Kasumi-1 (cell line): Measurements from ENCODE around the gene MBNL3.
A peak's percentile ranks its signal among the peaks of the same experiment; 100 is the strongest.

ENCODE experiments used
- DNase-seq, 2 experiments: peaks; one replicate each; lab custom pipeline; 2025; lab: John Stamatoyannopoulos, UW

Gene MBNL3

DNA sequence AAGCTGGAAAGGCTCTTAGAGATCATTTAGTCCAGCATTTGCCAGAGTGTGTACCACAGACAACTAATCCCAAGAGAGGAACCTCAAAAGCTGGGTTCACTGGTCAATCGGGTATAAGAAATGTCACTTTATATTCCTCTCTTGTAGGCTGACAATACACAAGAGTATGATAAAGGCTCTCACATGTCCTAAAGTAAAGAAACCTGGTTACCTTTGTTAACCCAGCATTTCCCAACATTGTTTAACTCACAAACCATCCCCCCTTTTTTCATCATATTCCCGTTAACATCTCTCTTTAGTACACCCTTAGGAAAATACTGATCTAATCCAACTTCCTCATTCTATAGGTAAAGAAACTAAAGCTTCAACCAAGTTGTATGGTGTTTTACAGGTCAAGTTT, 74.4 kb downstream of the MBNL3 start:
- no peak for DNase-seq

DNA sequence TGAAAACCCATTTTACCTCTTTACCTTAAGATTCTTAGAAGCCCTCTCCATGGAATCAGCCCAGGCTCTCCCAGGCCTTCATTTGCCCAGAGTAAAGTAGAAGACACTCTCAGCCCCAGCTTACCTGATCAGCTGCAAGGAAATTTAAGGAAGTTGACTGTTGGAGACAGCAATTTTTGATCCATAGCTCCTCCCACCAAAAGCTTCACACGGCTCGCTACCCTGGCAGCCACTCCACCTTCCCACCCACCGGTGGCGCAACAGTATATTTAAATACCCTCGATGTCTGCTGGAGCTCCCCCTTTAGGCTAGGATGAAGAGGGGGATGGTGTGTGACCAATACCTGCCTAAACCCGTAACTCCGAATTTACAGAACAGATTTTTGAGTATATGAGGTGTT, 75.4 kb downstream of the MBNL3 start:
- no peak for DNase-seq

DNA sequence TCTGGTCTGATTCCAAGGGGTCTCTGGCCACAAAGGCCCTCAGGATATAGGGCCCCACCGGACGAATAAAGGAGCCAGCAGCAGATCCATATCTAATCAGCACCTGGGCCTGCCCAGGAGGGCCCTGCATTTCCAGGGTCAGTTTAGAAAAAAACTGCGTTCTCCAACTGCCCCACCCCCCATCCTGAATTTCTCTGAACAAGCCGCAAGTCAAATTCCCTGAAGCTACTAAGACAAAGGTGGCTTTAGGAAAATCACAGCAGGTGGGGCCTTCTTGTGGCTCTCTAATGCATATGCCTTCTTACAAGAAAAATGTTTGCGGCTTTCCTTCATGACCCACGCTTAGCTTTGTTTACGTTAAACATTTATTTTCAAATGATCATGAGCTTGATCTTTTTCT, 76.6 kb downstream of the MBNL3 start:
- no peak for DNase-seq

DNA sequence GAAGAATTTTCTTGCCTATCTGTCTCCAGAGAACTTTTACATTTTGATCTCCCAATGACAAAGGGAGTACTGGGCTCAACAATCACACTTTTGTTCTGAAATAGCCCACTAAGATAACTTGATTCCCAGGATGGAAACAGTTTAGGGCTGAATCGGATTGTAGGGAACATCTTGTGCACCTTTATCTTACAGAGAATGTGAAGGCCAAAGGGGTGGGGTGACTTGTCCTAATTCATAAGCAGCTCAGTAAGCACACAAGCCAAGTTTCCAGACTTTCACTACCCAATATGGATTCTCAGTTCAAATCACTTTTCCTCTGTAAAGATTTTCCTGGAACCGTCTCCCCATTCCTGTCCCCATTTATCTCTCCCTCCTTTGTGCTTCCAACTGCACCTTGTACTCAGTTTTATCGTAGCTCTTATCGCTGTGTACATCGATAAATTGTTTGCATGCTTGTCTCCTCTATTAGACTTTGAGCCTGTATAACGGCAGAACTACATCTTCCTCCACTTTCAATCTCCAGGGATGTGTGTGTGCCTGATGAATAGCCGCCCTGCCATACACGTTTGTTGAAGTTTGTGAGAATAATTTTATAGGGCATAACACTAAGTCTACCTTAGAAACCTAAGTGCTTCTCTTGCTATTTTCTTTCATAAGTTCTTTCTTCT, 77.4 kb downstream of the MBNL3 start:
- DNase-seq, result no peak

DNA sequence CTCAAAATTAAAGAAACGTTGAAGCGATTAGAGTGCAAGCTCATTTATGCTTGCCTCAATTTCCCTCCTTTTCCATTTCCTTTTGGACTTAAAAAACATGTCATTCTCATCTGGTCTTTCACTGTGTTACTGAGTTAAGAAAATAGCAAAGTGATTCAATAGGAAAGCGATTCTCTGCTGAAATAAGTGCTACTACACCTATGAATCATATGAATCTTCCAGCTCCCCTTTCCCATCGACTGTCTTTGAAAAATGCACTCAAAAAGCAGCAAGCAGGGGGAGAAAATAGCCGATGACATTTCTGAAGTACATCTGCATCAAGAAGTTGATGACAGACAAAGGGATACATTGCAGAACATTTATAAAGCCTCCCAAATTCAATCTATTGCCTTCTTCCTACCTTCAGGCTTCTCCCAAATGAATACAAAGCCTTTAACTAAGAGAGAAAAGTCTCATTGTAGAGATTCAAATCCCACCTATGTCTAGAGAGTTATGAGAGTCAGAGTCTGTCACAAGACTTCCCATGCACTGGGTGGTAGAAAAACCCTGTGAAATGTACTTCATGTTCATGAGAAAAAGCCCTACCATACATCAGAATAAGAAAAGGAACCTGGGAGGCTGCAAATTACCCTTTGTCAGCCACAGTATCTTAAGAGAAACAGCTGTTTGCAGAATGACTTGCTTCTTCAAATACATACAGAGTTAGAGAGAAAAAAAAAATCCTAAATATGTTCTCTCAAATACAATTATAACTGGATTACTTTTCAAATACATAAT, 78.9 kb downstream of the MBNL3 start:
- no peak for DNase-seq

DNA sequence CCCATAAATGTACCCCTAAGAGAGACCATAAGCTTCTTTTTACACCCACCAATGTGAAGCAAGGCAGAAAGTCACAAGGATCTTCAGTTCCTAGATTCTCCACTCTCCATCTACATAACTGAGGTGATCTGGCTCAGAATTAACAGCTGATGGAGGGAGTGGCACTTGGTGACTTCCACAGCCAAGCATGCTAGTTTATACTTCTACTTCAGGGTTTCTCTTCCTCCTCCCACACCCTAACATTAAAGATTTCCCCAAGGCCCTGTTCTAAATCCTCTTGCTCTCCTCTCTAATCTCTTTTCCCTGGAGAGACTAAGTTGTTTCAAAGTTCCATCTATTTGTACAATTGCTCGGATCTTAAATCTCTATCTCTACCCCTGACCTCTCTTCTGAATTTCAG, 81.1 kb downstream of the MBNL3 start:
- DNase-seq, result no peak

DNA sequence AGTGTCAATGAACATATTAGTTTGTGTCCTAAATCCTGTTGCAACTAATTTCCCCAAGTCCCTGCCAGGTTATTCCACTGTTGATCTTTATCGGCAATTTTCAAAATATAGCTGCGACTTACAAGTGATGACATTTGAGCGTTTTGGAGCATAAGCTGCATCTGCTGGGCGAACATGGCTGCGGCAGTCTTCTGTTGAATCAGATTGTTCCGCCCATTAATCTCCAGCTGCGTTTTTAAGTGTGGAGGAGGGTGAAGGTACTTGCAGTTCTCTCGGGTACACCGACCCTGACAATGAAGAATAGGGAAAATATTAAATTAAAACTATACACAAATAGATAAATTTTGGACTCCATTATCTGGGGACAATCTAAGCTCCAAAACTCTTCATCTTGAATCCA, 82.7 kb downstream of the MBNL3 start:
- no peak for DNase-seq

DNA sequence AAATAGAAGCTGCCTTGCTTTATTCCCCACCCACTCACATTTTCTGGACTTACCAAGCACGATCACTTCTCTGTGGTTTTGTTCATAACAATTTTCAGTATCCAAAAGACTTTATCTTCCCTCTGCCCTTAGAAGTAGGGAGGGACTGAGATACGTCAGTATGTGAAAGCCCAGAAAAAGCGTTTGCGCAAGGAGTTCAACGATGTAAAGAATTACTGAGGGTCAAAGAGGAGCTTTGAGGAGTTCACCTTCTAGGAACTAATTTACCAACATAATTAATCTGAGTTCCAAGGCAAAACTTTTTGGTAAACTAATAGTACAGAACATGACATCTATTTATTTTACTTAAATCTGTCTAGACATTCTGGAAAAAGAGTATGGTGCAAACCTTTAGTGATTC, 84.6 kb downstream of the MBNL3 start:
- DNase-seq, result no peak

DNA sequence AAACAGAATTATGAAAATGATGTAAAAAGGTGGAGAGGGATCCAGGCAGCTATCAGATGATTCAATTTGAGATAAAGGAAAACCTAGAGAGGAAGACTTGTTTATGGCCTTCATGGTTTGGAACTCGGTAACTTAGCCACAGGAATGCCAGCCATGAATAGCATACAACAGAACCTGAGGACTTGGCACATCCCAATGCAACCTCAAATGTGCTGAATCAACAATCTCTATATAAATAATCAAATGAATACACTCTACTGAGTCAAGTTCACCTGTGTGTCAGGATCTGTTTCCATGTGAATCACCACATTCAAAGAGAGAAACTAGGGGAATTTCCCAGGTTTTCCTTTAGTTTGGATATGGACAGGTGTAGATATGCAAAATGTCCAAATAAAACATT, 86.9 kb downstream of the MBNL3 start:
- DNase-seq, result no peak

DNA sequence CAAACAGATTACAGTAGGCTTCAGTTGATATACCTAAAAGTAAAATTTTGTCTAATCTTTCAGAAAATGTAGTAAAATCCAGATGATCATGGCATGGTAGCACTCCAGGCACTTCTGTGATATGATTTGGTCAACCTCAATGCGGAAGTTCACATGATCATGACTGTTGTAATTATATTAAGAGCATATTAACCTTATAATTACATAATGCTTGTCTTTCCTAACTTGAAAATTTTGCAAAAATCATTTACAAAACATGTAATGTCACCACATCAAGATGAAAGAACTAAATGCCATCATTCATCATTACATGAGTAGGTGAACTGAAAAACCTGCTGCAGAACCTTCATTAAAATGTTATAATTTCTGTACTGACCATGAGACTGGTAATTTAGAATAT, 88.1 kb downstream of the MBNL3 start:
- DNase-seq, result no peak

DNA sequence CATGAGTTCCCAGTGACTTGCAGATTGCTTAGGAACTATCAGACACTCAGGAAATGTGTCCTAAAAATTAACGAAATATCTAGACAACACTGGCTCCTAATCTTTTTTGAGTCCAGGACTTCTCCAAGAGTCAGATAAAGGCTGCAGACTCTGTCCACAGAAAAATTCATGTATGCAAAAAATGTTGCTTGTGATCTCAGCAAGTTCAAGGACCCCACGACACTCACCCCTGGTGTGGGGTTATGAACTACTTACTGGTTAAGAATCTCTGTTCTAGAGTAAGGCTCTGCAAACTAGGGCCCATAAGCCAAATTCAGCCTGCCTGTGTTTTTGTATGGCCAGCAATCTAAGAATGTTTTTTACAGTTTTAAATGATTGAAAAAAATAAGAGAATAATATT, 93.2 kb downstream of the MBNL3 start:
- DNase-seq, result no peak

DNA sequence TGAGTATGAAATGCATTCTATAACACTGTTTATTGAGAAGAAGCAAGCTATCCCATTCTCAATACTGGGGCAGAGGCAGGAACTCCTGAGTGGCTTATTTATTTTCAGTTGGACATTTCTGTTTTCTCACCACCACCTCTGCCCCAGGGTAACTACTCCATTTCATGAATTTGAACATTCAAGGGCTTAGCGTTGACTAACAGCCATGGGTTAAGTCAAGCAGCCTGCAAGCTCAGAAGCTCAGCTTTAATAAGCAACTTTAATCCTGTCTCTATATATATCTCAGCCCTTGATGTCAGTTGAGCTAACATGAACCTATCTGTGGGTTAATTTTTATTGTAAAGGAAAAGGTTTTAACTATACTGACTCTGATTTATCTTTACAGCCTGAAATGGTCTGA, 93.8 kb downstream of the MBNL3 start:
- no peak for DNase-seq

DNA sequence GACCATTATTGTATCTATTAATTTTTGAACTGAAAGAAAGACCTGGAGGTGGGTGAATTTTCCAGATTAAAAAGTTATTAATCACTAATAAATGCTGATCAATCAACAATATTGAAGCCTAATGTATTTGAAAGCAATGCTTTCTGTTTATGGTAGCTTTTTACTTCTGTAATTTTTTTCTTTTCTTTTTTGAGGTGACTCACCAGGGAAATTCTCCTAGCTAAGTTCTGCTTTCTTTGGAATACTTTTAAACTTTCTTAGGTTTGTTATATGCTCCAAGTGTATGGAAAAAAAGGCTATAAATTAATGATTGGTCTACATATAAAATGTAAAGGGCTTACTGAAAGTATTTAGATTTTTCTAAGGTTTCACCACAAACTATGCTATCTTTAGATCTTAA, 94.2 kb downstream of the MBNL3 start:
- DNase-seq, result no peak

DNA sequence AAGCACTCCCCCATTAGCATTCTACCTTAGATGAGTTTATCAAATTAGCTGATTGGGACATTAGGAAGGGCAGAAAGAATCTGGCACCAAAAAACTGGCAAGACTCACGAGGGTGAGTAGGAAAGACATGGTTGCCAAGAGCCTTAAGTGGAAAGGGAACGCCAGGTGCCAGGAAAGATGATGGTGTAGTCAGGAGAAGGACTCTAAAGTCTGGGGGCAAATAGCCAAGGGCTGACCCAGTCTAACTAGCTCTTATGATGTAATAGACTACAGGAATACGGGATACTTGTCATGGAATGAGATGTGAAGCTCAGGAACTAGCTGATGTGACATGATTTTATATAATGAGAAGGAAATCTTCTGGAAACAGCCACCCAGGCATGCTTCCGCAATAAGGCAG, 94.8 kb downstream of the MBNL3 start:
- no peak for DNase-seq

DNA sequence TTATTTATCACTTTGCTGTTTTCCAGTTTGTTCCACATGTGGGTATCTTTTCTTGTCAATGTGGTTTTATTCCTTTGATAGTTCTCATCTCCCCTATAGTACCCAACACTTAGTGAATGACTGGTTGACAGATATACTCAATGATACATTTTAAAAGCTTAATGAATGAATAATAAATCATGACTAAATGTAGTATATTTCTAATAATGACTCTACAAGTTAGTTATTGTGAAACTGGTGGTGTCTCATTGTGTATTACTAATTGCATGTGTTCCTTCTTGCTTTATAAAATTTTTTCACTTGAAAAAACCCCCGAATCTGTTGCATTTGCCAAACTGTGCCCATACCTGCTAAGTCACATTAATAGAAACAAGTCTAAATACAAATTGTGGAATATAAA, 95.4 kb downstream of the MBNL3 start:
- no peak for DNase-seq

DNA sequence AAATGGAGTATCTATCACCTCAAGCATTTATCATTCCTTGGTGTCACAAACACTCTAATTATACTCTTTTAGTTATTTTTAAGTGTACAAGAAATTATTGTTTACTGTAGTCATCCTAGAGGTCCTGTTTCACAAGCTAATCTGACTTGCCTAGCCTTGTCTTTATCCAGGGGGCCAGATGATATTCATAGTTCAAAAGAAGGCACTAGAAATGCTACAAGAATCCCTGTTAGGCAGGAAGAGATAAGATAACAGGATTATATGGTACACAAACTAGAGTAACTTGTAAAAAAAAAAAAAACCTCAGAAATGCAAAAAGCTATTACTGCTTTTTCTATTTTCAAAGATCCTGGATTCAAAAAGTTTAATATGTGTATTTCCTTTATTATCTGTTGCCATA, 95.8 kb downstream of the MBNL3 start:
- no peak for DNase-seq

DNA sequence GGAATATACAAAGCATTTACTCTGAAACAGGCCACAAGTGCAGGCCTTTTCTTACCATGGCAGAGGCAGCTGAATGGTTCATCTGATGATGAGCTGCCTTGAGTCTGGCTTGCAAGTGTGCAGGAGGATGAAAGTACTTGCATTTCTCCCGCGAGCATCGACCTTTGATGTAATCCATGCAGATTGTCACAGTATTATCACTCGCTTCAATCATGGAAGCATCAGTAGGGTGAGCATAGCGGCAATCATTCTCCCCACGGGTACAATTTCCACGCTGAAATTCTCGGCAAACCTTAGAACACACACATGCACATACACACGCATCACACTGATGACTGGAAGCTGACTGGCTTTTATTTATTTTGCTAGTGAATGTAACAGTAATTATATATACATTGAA, 98.0 kb downstream of the MBNL3 start:
- DNase-seq, result no peak

DNA sequence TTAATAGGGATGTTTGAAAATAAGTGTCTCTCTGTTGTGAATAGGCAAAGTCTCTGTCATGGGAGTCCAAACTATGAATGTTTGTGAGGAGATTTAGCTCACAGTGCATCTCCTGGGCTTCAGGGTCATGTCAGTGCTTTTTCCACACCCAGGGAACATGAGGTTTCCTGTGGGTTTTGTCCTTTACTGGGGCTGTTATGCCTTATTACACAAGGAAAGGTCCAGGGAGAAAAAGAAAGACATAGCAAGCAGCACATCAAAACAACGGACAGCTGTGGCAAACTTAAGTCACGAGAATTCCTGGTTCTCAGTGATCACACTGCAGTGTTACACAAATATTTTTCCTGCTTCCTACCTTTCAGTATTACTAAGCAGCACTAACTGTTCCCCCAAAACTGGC, 99.4 kb downstream of the MBNL3 start:
- DNase-seq, result no peak

DNA sequence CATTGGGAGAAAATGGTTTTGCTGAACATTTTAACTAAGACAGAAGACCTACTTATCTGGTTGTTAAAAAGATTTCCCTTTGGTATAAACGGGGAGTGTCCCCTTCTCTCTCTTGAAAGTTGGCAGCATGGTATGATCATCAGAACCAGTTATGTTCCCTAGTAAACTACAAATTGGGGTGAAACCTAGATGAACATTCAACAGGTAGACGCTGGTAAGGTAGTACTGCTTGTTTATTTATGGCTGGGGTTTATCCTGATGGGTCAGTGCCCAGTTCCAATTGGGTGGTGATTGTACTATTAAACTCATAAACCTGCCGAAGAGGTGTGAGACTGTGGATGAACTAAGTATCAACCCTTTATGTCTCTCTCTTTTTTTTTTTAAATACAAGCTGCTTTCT, 100.5 kb downstream of the MBNL3 start:
- DNase-seq, result no peak

DNA sequence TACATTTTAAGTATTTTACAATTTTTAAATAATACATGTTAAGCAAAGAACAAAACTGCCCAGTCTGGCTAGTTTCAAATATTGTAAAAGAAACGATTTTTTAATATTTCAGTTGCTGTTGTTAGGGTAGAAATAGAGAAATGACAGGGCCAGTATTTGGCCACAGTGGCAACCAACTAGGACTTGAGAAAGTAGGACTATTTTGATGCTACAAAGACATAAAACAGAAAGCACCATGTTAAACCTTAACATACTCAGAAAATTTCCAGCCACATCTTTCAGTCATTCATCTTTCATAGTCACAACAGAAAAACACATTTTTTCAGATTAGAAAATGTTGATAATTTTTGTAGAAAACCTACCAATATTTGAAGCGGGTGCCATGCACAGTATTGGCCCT, 104.5 kb downstream of the MBNL3 start:
- DNase-seq, result no peak

DNA sequence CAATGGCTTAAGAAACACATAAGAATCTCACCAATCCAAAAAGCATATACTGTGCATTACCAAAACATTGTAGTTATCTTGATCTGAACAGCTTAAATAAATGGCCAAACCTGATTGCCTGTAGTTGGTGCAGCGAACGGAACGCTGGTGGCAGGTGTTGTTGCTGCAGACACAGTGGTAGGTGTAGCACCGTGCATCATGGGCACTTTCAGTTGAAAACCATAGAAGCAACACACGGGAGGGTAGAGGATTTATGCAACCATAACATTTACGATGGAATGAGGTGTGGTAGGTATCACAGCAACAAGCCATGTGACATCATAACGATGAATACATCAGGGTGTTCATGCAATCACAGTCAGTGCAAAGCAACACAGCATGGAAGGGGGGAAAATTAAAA, 106.8 kb downstream of the MBNL3 start:
- no peak for DNase-seq

DNA sequence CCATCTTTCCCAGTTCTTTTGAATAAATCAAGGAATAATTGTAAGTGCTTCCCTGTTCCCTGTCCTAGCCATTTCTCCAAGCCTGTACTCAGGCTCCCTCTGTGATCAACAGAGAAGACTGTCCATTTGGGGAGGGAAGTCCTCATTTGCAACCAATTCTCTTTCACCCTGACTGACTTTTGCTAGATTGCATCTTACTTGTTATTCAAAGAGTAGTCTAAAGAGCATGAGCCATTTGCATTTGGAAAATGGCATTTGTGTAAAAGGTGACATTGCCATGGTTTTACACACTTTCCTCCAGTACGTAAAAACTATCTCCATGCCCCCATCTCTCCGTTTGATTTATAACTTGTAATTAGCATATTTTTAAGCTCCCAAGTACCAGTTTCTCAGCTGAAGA, 110.6 kb downstream of the MBNL3 start:
- no peak for DNase-seq

DNA sequence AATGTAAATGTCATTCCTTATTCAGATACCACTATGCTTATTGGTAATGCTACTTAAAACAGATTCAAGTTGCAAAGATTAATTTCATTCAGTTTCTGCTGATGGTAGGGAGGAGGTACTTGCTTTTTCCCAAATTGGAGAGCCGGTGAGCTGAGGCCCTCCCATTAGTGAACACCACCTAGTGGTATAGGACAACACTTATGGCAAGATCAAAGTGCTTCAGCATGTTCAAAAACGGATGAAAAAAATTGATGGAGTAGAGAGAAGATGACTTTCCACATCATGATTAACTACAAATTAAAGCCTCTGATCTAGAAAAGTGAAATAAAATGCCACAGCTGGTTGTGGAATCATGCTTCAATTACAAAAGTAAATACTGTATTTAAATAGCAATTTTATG, 112.9 kb downstream of the MBNL3 start:
- peak in 1 of 2 experiments; percentile 0 for DNase-seq

DNA sequence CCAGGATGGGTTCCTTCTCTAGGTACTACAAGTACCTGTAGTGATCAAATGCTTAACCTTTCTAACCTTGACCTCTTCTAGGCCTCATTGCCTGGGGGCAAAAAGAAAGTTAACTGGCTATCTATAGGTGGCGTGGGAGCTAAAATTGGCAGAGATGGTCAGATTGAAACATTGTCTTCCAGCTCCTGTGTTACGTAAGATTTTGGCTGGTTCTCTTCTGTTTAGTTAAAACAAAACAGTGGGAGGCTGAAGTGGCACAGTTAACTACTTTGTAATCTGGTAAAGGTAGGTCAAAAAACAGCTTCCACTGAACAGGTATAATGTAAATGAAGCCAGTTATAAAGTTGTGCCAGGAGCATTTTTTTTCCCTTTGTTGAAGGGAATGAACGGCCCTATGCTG, 115.2 kb downstream of the MBNL3 start:
- no peak for DNase-seq
